ENCODE measurements around the gene IL10RA.

DNA sequence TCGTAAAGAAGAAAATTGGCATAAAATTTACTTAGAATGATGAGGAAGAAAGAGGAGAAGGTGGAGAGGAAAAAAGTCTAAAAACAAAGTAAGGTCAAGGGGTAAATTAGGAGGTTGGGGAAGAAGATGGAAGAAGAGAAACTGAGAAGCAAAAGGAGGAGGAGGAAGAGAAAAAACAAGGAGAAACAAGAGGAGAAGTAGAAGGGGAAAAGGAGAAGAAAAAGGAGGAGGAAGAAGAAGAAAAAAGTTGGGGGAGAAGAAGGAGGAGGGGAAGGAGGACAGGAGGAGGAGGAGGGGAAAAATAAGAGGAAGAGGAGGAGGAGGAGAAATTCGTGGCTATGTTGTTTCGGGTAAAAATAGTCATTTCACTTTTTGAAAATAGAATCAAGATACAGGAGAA, 42.4 kb downstream of the IL10RA start:
- TF ChIP-seq FOSL1 (IDR thresholded peaks at IDR 0.05; ENCODE audit: low read depth) (no peak), CTCF (IDR thresholded peaks at IDR 0.05 in 2 of 3, conservative IDR thresholded peaks at IDR 0.05 in 1 of 3; ENCODE audit: borderline replicate concordance in 1 of 3, insufficient read depth in 1 of 3, low read depth in 2 of 3, low read length in 2 of 3) (no peak), YY1 (IDR thresholded peaks at IDR 0.05; ENCODE audit: extremely low read depth, insufficient replicate concordance, low read depth, low read length) (no peak), EZH2 (IDR thresholded peaks at IDR 0.05) (no peak), EZH2phosphoT487 (IDR thresholded peaks at IDR 0.05; ENCODE audit: borderline replicate concordance) (no peak), POLR2AphosphoS5 (IDR thresholded peaks at IDR 0.05; ENCODE audit: low read depth, low read length) (no peak)

All from HCT116 (cell line).